T-helper 2 cell treated with Interferon-gamma antibody and Interleukin-4, amounts not matched to agents 100 ng/mL and 5 ng/mL, for 36 hours (primary cell): ENCODE measurements around the gene PLA2G12B. TPM values are rescaled to one million over a fixed set of nuclear protein-coding genes. Genes with fewer than 3 reads are reported as not detected.
"Not testable (repeated sequence)": the region's sequence is repeated elsewhere in the genome, so short reads cannot be mapped to it uniquely, and the experiment has no call there.

ENCODE experiments used
- intact Hi-C: fragments of 100-400 bp; cut with micrococcal nuclease; formaldehyde crosslinking; loops from one replicate; pipeline ENCODE4 v1.15.1; 2023
- total RNA-seq: library from RNA; stranded (reverse); gene quantifications from 2 replicates; pipeline ENCODE4 v1.2.3, GENCODE V29; 2022

Gene PLA2G12B
- total RNA-seq, 1 donor from 2014 or later: not detected

GRCh38 chr10:72943498-72944234 is 10.9 kb downstream of the PLA2G12B start:
- intact Hi-C loops: no loop called here

GRCh38 chr10:72935361-72935760 is 19.2 kb downstream of the PLA2G12B start:
- intact Hi-C loops: no loop called here

DNA sequence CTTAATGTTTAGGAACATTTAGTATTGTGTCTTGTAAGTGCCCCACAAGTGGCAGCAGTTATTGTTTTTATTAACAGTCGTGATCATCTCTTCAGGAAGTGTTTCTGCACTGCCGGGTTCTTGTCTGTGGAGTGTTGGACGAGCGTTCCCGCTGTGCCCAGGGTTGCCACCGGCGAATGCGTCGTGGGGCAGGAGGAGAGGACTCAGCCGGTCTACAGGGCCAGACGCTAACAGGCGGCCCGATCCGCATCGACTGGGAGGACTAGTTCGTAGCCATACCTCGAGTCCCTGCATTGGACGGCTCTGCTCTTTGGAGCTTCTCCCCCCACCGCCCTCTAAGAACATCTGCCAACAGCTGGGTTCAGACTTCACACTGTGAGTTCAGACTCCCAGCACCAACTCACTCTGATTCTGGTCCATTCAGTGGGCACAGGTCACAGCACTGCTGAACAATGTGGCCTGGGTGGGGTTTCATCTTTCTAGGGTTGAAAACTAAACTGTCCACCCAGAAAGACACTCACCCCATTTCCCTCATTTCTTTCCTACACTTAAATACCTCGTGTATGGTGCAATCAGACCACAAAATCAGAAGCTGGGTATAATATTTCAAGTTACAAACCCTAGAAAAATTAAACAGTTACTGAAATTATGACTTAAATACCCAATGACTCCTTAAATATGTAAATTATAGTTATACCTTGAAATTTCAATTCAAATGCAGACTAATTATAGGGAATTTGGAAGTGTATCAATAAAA is 22.2 kb downstream of the PLA2G12B start:
- intact Hi-C loops: no loop called here

DNA sequence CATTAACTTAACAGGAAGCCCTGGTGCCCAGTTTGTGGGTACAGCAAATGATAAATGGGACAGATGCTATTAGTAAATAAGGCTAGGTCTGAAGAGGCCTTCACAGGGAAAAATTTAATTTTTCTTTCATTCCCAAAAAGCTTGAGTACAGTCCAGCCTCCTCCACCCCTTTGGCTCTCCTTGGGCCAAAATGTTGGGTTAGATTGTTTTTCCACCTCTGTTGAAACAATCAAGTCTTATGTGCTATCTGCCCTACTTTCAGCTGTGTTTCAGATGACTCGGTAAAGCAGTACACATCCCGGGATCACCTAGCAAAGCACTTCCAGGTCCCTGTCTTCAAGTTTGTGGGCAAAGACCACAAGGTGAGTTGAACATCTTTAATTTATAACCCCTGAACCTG is 24.3 kb downstream of the PLA2G12B start:
- intact Hi-C loops: no loop called here

DNA sequence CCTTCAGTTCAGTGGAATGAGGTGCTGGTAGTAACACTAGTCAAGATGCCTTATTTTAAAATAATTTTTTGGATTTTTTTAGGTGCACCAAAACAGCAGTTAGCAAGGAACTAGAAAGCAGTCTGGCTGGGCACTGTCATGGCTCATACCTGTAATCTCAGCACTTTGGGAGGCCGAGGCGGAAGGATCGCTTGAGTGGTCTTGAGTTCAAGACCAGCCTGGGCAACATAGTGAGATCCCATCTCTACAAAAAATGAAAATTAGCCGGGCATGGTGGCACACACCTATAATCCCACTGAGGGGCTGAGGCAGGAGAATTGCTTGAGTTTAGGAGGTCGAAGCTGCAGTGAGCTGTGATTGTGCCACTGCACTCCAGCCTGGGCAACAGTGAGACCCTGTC is 25.8 kb downstream of the PLA2G12B start:
- intact Hi-C loops: no loop called here

DNA sequence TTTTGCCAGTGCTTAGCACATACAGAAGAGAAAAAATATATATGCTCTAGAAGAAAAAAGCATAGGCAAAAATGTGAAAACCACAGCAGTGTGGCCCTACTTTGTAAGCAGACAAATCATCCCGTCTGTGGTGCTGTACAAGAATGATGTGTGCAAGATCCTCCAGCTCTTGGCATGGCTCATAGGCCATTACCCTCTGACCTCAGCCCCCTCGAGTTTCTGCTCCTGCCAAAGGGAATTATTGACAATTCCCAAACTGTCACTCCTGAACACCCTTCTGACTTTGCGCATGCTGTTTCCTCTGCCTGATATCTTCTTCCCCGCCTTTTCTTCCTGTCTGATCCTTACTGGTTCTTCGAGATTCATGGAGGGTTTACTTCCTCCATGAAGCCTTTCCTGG is 27.1 kb downstream of the PLA2G12B start:
- intact Hi-C loops: no loop called here

DNA sequence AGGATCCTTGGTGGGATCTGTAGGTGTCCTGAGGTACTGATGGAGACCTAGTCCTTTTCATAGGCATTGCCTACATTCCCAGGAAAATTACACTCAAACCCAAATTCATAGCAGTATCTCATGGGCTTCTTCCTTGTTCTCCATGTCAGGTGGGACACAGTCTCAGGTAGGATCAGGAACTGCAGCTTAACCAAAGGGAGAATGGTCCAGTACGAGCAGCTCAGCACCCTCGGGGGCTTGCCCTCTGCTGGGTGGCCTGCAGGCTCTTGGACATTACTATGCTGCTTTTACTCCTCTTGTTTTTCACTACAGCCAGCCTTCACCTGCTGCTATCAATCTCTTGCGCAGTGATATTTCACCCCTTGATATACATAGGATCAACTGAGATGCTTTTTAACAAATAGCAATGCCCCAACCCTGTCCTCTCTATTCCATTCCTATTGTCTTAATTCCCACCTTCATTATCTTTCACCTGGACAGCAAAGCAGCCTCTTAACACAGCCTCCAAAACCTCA is 28.6 kb downstream of the PLA2G12B start:
- intact Hi-C loops: no loop called here

DNA sequence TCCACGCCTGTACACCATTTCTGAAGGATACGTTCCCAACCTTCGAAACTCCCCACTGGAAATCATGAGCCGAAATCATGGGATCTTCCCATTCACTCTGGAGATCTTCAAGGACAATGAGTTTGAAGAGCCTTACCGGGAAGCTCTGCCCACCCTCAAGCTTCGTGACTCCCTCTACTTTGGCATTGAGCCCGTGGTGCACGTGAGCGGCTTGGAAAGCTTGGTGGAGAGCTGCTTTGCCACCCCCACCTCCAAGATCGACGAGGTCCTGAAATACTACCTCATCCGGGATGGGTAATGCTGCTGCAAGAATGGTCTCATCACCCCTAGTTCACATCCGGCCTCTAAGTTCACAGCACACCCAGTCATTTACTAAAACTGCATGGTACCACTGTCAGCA is 30.3 kb downstream of the PLA2G12B start:
- intact Hi-C loops: no loop called here

DNA sequence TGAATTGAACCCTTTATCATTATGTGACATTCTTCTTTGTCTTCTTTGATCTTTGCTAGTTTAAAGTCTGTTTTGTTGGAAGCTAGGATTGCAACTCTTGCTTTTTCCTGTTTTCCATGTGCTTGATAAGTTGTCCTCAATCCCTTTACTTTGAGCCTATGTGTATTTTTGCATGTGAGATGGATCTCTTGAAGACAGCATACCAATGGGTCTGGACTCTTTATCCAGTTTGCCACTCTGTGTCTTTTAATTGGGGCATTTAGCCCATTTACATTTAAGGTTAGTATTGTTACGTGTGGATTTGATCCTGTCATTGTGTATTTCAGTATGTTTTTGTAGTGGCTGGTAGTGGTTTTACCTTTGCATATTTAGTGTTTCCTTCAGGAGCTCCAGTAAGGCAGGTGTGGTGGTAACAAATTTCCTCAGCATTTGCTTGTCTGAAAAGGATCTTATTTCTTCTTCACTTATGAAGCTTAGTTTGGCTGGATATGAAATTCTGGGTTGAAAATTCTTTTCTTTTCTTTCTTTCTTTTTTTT is 33.4 kb downstream of the PLA2G12B start:
- intact Hi-C loops: not testable (repeated sequence)

DNA sequence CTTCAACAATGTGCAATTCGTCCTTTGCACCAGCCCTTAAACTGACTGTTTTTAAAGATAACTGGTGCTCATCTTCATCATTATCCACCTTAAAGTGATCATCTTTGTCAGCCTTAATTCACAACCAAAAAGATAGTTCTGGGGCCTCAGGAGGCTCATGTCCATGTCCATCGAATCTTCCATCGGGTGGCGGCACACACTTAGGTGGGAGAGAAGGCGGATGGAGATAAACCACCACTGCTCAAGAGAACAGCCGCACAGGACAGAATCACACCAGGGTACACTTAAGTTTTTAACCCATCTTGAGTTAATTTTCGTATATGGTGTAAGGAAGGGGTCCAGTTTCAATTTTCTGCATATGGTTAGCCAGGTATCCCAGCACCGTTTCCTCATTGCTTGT is 36.3 kb downstream of the PLA2G12B start:
- intact Hi-C loops: no loop called here

DNA sequence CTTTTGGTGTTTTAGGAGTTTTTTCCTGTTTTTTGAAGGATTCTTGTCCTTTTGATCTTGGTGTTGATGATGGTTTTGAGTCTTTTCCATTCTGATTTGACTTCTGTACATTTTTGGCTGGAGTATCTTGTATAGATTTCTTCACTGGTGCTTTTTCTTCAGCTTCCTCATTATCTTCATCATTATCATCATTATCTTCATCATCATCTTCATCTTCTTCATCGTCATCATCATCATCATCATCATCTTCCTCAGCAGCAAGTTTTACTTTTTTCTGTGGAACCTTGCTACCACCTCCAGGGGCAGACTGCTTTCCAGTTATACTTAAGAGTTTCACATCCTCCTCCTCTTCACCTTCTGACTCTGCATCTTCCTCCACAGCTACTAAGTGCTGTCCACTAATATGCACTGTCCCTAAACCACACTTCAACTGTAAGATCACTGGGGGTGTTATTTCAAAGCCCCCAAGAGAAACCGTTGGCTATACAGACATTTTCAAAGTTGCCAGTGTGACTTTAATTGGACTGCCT is 36.7 kb downstream of the PLA2G12B start:
- intact Hi-C loops: not testable (repeated sequence)

GRCh38 chr10:72917201-72917600 is 37.4 kb downstream of the PLA2G12B start:
- intact Hi-C loops: not testable (repeated sequence)

GRCh38 chr10:72913287-72913686 is 41.3 kb downstream of the PLA2G12B start:
- intact Hi-C loops: no loop called here

DNA sequence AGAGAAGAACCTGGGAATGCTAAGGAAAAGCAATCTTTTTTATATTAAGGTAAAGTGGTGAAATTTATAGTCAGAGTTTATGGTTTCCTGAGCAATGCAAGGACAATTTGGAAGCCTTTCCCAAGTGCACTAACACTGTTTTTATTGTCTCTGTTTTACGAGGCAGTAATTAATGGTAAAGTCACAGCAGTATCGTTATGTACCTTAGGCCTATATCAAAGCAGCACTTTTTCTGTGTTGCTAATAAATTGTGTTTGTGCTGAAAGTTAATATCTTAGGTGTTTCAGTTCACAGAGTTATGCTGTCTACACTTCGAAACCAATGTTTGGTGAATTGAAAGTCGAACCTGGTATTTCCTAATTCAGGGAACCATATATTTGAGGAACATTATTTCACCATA is 41.9 kb downstream of the PLA2G12B start:
- intact Hi-C loops: no loop called here

DNA sequence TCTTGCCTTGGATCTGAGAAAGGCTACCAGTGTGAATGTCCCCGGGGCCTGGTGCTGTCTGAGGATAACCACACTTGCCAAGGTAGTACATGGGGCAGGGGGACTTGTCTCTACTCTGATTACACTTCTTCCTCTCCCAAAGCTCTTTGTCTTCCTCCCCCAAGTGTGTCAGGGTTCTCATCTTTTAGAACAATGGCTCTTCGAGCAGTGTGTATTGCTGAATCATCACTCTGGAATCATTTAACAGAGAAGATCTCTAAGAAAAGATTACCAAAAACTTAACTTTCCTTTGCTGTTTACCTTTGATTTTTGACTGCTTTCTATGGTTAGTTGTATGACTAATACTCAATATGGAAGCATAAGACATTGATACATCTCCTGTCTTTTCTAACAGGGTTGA is 42.8 kb downstream of the PLA2G12B start:
- intact Hi-C loops: no loop called here

GRCh38 chr10:72910705-72911104 is 43.9 kb downstream of the PLA2G12B start:
- intact Hi-C loops: no loop called here

GRCh38 chr10:72906446-72906845 is 48.2 kb downstream of the PLA2G12B start:
- intact Hi-C loops: no loop called here

- intact Hi-C loops: no loop called here
Observed at GRCh38 chr10:72904806-72905205, 49.8 kb downstream of the PLA2G12B start.

DNA sequence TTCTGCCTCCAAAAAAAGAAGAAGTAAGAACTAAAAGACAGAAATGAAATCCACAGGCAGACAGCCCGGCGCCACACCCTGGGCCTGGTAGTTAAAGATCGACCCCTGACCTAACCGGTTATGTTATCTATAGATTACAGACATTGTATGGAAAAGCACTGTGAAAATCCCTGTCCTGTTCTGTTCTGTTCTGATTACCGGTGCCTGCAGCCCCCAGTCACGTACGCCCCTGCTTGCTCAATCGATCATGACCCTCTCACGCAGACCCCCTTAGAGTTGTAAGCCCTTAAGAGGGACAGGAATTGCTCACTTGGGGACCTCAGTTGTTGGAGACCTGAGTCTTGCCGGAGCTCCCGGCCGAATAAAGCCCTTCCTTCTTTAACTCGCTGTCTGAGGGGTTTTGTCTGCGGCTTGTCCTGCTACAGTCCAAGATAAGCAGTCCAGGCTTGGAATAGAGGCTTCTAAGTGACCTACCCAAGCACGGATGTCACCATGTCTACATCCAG is 50.6 kb downstream of the PLA2G12B start:
- intact Hi-C loops: not testable (repeated sequence)

- intact Hi-C loops: no loop called here
Observed at GRCh38 chr10:72899545-72899944, 55.1 kb downstream of the PLA2G12B start.

GRCh38 chr10:72898616-72899015 is 56.0 kb downstream of the PLA2G12B start:
- intact Hi-C loops: no loop called here
